ENCODE data around the gene LAMC3.

- TF ChIP-seq PATZ1 (CRISPR knock-in tag; IDR thresholded peaks at IDR 0.05; ENCODE audit: borderline replicate concordance) (no peak), ARNTL (CRISPR knock-in tag; IDR thresholded peaks at IDR 0.05; ENCODE audit: borderline replicate concordance, low read depth) (no peak), ZNF565 (CRISPR knock-in tag; conservative IDR thresholded peaks at IDR 0.05; ENCODE audit: low read depth) (no peak), ZFP3 (CRISPR knock-in tag; IDR thresholded peaks at IDR 0.05) (no peak)
Observed at GRCh38 chr9:130991778-130992681, 16.9 kb upstream of the LAMC3 start.
